Mesenchymal stem cell (in vitro differentiated cells and primary cell): ENCODE data around the gene ACSF3.
A peak's percentile ranks its signal among the peaks of the same experiment; 100 is the strongest.

Experiments
- DNase-seq: peaks from one replicate; pipeline ENCODE4 v3.0.0-alpha.2; 2013
- H2AFZ ChIP-seq: one replicate; pipeline ENCODE4 v1.6.1; 2013; ENCODE audit warnings: low read depth, mild to moderate bottlenecking, control low read depth, inconsistent platforms, low read length, moderate library complexity
- H2AK5ac ChIP-seq: 2 replicates; pipeline ENCODE4 v1.6.1; 2013; ENCODE audit warnings: low read length, moderate library complexity, mild to moderate bottlenecking, inconsistent platforms; ENCODE audit not compliant: severe bottlenecking
- H2BK120ac ChIP-seq: one replicate; pipeline ENCODE4 v1.6.1; 2013; ENCODE audit warnings: low read depth, mild to moderate bottlenecking, inconsistent platforms, low read length, moderate library complexity
- H2BK12ac ChIP-seq, 2 experiments: one replicate each; pipeline ENCODE4 v1.6.1; 2013; ENCODE audit warnings: inconsistent platforms in 2 of 2, low read length in 2 of 2, mild to moderate bottlenecking in 2 of 2, moderate library complexity in 2 of 2, control low read depth in 1 of 2
- H2BK15ac ChIP-seq: one replicate; pipeline ENCODE4 v1.6.1; 2013; ENCODE audit warnings: mild to moderate bottlenecking, low read depth, inconsistent platforms; ENCODE audit not compliant: poor library complexity, severe bottlenecking
- H2BK5ac ChIP-seq: 2 replicates; pipeline ENCODE4 v1.6.1; 2013; ENCODE audit warnings: low read depth, mild to moderate bottlenecking, low read length, control low read depth, inconsistent platforms; ENCODE audit not compliant: poor library complexity, severe bottlenecking
- H3K14ac ChIP-seq, 2 experiments: one replicate each; pipeline ENCODE4 v1.6.1; 2013; ENCODE audit warnings: inconsistent platforms in 2 of 2, low read length in 2 of 2, control low read depth in 1 of 2, mild to moderate bottlenecking in 1 of 2, moderate library complexity in 1 of 2
- H3K18ac ChIP-seq, 2 experiments: one replicate each; pipeline ENCODE4 v1.6.1; 2013; ENCODE audit warnings: inconsistent platforms in 2 of 2, low read length in 2 of 2, control low read depth in 1 of 2, low read depth in 1 of 2, mild to moderate bottlenecking in 1 of 2
- H3K23ac ChIP-seq, 2 experiments: one replicate each; pipeline ENCODE4 v1.6.1; 2013; ENCODE audit warnings: inconsistent platforms in 2 of 2, low read length in 2 of 2, mild to moderate bottlenecking in 2 of 2, moderate library complexity in 2 of 2, control low read depth in 1 of 2
- H3K27ac ChIP-seq: 2 replicates; pipeline ENCODE4 v1.5.1; 2013; ENCODE audit warnings: mild to moderate bottlenecking, moderate library complexity, low read length, control low read depth, inconsistent platforms; ENCODE audit not compliant: poor library complexity, severe bottlenecking
- H3K27me3 ChIP-seq, 2 experiments: 2 replicates each; pipeline versions ENCODE4 v1.6.1 to v1.7.0; 2013; ENCODE audit warnings: low read length in 2 of 2, mild to moderate bottlenecking in 2 of 2, moderate library complexity in 2 of 2, control low read depth in 1 of 2, inconsistent platforms in 1 of 2; ENCODE audit not compliant: control insufficient read depth in 1 of 2, insufficient read depth in 1 of 2
- H3K36me3 ChIP-seq, 2 experiments: 2 replicates each; pipeline versions ENCODE4 v1.6.1 to v1.7.0; 2013; ENCODE audit warnings: low read length in 2 of 2, control low read depth in 1 of 2, inconsistent platforms in 1 of 2, low read depth in 1 of 2, mild to moderate bottlenecking in 1 of 2; ENCODE audit not compliant: insufficient read depth in 2 of 2, control insufficient read depth in 1 of 2
- H3K4ac ChIP-seq, 2 experiments: one replicate each; pipeline ENCODE4 v1.6.1; 2013; ENCODE audit warnings: inconsistent platforms in 2 of 2, low read length in 2 of 2, mild to moderate bottlenecking in 2 of 2, moderate library complexity in 2 of 2, control low read depth in 1 of 2, low read depth in 1 of 2
- H3K4me1 ChIP-seq: 2 replicates; pipeline ENCODE4 v1.6.1; 2013; ENCODE audit warnings: low read depth, low read length, control low read depth; ENCODE audit not compliant: control insufficient read depth, insufficient read depth
- H3K4me2 ChIP-seq: 2 replicates; pipeline ENCODE4 v1.6.1; 2013; ENCODE audit warnings: low read length, mild to moderate bottlenecking, inconsistent platforms; ENCODE audit not compliant: poor library complexity, severe bottlenecking
- H3K4me3 ChIP-seq, 2 experiments: 2 replicates each; pipeline versions ENCODE4 v1.5.1 to v1.7.0; 2013; ENCODE audit warnings: low read length in 2 of 2, mild to moderate bottlenecking in 2 of 2, control low read depth in 1 of 2, low read depth in 1 of 2; ENCODE audit not compliant: insufficient read depth in 1 of 2
- H3K79me1 ChIP-seq: replicated peaks from 2 replicates; pipeline ENCODE4 v1.6.1; 2013; ENCODE audit warnings: mild to moderate bottlenecking, control low read depth, low read length, inconsistent platforms; ENCODE audit not compliant: poor library complexity, severe bottlenecking
- H3K9ac ChIP-seq: 2 replicates; pipeline ENCODE4 v1.7.0; 2013; ENCODE audit warnings: mild to moderate bottlenecking, low read length, moderate library complexity
- H3K9me3 ChIP-seq: 2 replicates; pipeline ENCODE4 v1.7.0; 2013; ENCODE audit warnings: mild to moderate bottlenecking, low read length; ENCODE audit not compliant: control insufficient read depth
- H4K8ac ChIP-seq: one replicate; pipeline ENCODE4 v1.6.1; 2013; ENCODE audit warnings: inconsistent platforms, mild to moderate bottlenecking, low read length, moderate library complexity
- H4K91ac ChIP-seq: one replicate; pipeline ENCODE4 v1.6.1; 2013; ENCODE audit warnings: mild to moderate bottlenecking, low read length, inconsistent platforms
- WGBS: methylation state at CpG from one replicate; pipeline ENCODE4 v1.1.7; 2013; ENCODE audit warnings: mixed read lengths; 5-methylcytosine and 5-hydroxymethylcytosine counted together

The ACSF3 gene

GRCh38 chr16:89161763-89162713 lies 68.4 kb downstream of the ACSF3 start:
- Histone ChIP-seq H3K27ac (no peak overlapping the region), H2AFZ (no peak overlapping the region), H3K4me1 (peaks cover 2% of the 10 kb centered on the region), H3K4me3 (no peak overlapping the region), H4K91ac (no peak overlapping the region), H2BK15ac (no peak overlapping the region), H2BK12ac (no peak overlapping the region), H2BK5ac (no peak overlapping the region), H3K79me1 (no peaks in the 10 kb centered on the region), H3K14ac (peak overlapping the region in 1 of 2 experiments; percentile 2), H3K9ac (no peak overlapping the region), H3K27me3 (peaks cover 8 to 38% of the 10 kb centered on the region in 2 experiments), H2AK5ac (no peak overlapping the region), H3K9me3 (no peaks in the 10 kb centered on the region), H3K18ac (no peak overlapping the region), H3K4ac (no peak overlapping the region), H3K23ac (no peak overlapping the region), H2BK120ac (no peak overlapping the region), H3K36me3 (no peaks in the 10 kb centered on the region), H3K4me2 (no peak overlapping the region), H4K8ac (no peak overlapping the region)
- DNase-seq, result no peak
- 93% methylated on average over 40 of the region's 40 CpGs for WGBS

- Histone ChIP-seq H3K4me1 (peaks cover 8% of the 10 kb centered on the region), H3K27ac (no peak overlapping the region), H3K9ac (no peak overlapping the region), H2AFZ (no peak overlapping the region), H2BK12ac (no peak overlapping the region), H3K79me1 (no peaks in the 10 kb centered on the region), H3K36me3 (no peaks in the 10 kb centered on the region), H4K91ac (no peak overlapping the region), H3K4me2 (no peak overlapping the region), H2BK5ac (no peak overlapping the region), H2BK120ac (no peak overlapping the region), H2AK5ac (no peak overlapping the region), H3K27me3 (peaks cover 8 to 45% of the 10 kb centered on the region in 2 experiments), H3K23ac (no peak overlapping the region), H3K4me3 (no peak overlapping the region), H2BK15ac (no peak overlapping the region), H3K14ac (no peak overlapping the region), H4K8ac (no peak overlapping the region), H3K9me3 (no peaks in the 10 kb centered on the region), H3K4ac (no peak overlapping the region), H3K18ac (no peak overlapping the region)
- WGBS, result 93% methylated on average over 5 of the region's 9 CpGs
- no peak for DNase-seq
These were observed 69.6 kb downstream of the ACSF3 start for GRCh38 chr16:89163297-89163696.

GRCh38 chr16:89164436-89164835 lies 70.8 kb downstream of the ACSF3 start:
- Histone ChIP-seq H3K4me1 (peaks cover 8% of the 10 kb centered on the region), H3K4me3 (no peak overlapping the region), H2BK120ac (no peak overlapping the region), H3K14ac (no peak overlapping the region), H3K4me2 (no peak overlapping the region), H2BK12ac (no peak overlapping the region), H4K91ac (no peak overlapping the region), H2BK5ac (no peak overlapping the region), H2BK15ac (no peak overlapping the region), H3K4ac (no peak overlapping the region), H2AK5ac (no peak overlapping the region), H3K18ac (no peak overlapping the region), H3K27me3 (peaks cover 9 to 56% of the 10 kb centered on the region in 2 experiments), H3K79me1 (no peaks in the 10 kb centered on the region), H3K9ac (peak overlapping the region; percentile 36), H3K36me3 (no peaks in the 10 kb centered on the region), H2AFZ (no peak overlapping the region), H3K27ac (no peak overlapping the region), H3K9me3 (no peaks in the 10 kb centered on the region), H3K23ac (peak overlapping the region in 1 of 2 experiments; percentile 43), H4K8ac (peak overlapping the region; percentile 55)
- 47% methylated on average over 15 of the region's 15 CpGs for WGBS
- DNase-seq, result no peak

GRCh38 chr16:89164847-89165680 lies 71.4 kb downstream of the ACSF3 start:
- no peak overlapping the region for H2BK12ac ChIP-seq
- no peaks in the 10 kb centered on the region for H3K79me1 ChIP-seq
- no peaks in the 10 kb centered on the region for H3K36me3 ChIP-seq

More at GRCh38 chr16:89164847-89165680, 71.4 kb downstream of the ACSF3 start:
- Histone ChIP-seq H4K91ac (no peak overlapping the region), H3K27ac (no peak overlapping the region), H3K18ac (no peak overlapping the region), H3K4ac (no peak overlapping the region), H3K14ac (no peak overlapping the region), H4K8ac (no peak overlapping the region), H3K23ac (no peak overlapping the region), H3K4me3 (no peak overlapping the region), H2BK5ac (no peak overlapping the region), H2AK5ac (no peak overlapping the region), H3K4me2 (no peak overlapping the region), H3K27me3 (peaks cover 16 to 62% of the 10 kb centered on the region in 2 experiments), H2AFZ (no peak overlapping the region), H2BK120ac (no peak overlapping the region), H2BK15ac (peak overlapping the region; percentile 23), H3K4me1 (peaks cover 8% of the 10 kb centered on the region), H3K9me3 (no peaks in the 10 kb centered on the region), H3K9ac (no peak overlapping the region)
- 81% methylated on average over 18 of the region's 20 CpGs for WGBS
- DNase-seq, result no peak
